ENCODE data around the gene DDX51. TPM values are rescaled to one million over a fixed set of nuclear protein-coding genes. Genes with fewer than 3 reads are reported as not detected.

The DDX51 gene
- total RNA-seq, 1 experiment from 2014 or later: 13.2 TPM

GRCh38 chr12:132095520-132096409 is 48.4 kb downstream of the DDX51 start:
- DNase-seq (ENCODE audit: extremely low read depth, low read depth): no peak

DNA sequence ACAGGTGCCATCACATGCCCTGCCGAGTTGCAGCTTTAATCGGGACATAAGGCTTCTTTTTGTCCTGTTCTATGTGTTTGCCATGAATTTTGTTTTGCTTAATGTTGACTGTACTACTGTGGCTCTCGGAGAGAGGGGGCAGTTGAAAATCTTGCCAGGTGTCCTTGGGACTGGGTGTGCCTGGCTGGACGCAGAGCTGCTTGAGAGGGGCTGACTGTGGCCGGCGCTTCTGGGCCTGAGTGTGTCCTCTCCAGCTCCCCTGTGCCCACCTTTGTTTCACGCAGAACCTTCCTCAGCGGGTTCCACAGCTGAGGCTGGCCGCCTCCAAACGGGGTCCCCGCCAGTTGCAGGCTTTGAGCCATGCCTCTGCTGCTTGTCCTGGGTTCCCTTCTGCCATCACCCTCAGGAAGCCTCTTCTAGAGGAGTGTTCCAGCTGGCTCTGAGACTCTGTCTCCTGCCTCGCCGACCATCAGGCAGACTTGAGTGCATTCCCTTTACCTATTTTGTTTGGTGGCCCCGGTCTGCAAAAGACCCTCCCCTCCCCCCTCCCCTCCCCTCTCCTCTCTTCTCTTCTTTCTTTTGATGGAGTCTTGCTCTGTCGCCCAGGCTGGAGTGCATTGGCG is 49.7 kb downstream of the DDX51 start:
- DNase-seq (ENCODE audit: extremely low read depth, low read depth): no peak

DNA sequence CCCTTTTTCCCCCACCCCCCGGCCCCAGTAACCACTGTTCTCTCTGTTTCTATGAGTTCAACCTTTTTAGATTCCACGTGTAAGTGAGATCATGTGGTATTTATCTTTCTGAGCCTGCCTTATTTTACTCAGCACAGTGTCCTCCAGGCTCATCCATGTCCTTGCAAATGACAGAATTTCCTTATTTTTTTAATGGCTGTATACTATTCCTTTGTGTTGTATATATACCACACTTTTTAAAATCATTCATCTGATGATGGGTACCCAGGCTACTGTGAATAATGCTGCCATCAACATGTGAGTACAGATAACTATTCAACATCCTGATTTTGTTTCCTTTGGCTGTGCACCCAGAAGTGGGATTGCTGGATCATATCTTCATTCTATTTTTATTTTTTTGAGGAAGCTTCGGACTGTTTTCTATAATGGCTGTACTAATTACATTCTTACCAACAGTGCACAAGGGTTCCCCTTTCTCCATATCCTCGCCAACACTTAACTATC is 54.7 kb downstream of the DDX51 start:
- DNase-seq (ENCODE audit: extremely low read depth, low read depth): no peak

Small RNA genes within 50 kb of the gene (small RNA-seq; reads per million reads assigned to genes)
- 0 reads per million in 2 experiments for gene AC138466.3

Other genes with a start within 250 kb of the DDX51 start
- gene ULK1, start 249.7 kb downstream of the DDX51 start, total RNA-seq (2014; rRNA removed; shearing (Covaris generic)): 30.9 and 31.7 TPM in 2 replicates
- gene PUS1, start 215.0 kb downstream of the DDX51 start, total RNA-seq (2014; rRNA removed; shearing (Covaris generic)): 37.7 and 42.2 TPM in 2 replicates
- 11.4 and 12.5 TPM in 2 replicates for gene EP400, start 194.4 kb downstream of the DDX51 start, total RNA-seq (2014; rRNA removed; shearing (Covaris generic))
- 26.4 and 36.5 TPM in 2 replicates for gene NOC4L, start 138 bp upstream of the DDX51 start, total RNA-seq (2014; rRNA removed; shearing (Covaris generic))
- not detected in 2 replicates for gene GALNT9, start 185.3 kb upstream of the DDX51 start, total RNA-seq (2014; rRNA removed; shearing (Covaris generic))